ENCODE data around the gene RNF126. TPM values are rescaled to one million over a fixed set of nuclear protein-coding genes. Genes with fewer than 3 reads are reported as not detected.
"Not testable (repeated sequence)": the region's sequence is repeated elsewhere in the genome, so short reads cannot be mapped to it uniquely, and the experiment has no call there.

Gene RNF126
- total RNA-seq, 2 donors from 2014 or later = 19.2 to 35.9 TPM

DNA sequence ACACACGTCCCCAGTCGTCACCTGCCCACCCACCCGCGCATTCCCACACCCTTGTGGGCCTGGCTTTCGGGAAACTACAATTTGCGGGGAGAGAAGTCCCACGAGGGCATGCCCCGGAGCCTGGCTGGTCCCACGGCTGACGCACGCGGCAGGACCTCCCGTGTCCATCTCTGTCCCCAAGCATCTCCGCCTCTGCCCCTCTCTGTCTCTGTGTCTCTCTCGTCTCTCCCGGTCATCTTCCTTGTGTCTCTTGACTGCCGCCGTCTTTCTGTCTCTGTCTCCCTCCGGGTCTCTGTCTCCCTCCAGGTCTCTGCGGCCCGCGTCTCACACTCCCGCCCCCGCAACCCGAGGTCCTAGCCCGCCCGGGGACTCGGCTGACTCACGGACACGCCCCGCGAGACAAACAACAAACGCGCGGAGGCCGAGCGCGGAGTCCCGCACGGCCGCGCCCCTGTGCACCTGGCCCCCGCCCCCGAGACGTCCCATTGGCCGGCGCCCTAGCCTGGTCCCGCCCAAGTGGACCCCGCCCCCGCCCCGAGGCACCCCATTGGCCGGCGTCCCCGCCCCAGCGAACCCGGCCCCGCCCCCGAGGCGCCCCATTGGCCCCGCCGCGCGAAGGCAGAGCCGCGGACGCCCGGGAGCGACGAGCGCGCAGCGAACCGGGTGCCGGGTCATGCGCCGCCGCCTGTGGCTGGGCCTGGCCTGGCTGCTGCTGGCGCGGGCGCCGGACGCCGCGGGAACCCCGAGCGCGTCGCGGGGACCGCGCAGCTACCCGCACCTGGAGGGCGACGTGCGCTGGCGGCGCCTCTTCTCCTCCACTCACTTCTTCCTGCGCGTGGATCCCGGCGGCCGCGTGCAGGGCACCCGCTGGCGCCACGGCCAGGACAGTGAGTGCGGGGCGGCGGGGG lies 23.5 kb downstream of the RNF126 start, which contains the start of gene FGF22:
TSS of gene FGF22 (plus strand) at position 627 of the 908 bp plus-strand sequence. CDS start at position 674, 47 bp downstream.
- peak; percentile 94 to 97 for ATAC-seq
- intact Hi-C loops (cut with DNase I) = loop anchor here in 1 of 2 donors (10.0 kb wide), 1 partner anchor 55 kb away; the partner anchor contains the start of gene HCN2
- peak; percentile 95 for DNase-seq

DNA sequence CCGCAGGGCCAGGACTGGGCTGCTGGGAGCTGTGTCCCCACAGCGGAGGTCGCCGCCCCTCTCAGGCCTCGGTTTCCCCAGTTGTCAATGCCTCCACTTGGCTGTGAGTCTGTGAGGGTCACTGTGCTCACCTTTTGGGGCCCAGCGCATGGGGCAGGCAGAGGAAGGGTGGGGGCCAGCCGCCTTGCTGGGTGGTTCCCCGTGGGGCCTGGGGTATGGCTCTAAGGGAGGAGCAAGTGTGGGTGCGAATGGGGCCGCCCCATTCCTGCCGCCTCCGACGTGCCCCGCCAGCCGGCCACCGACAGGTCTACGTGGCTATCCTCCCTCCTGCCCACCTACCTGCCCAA lies 24.1 kb downstream of the RNF126 start:
- DNase-seq = no peak
- intact Hi-C loops (cut with DNase I) = loop anchor here in 1 of 2 donors (10.0 kb wide), 1 partner anchor 54 kb away; the partner anchor contains the start of gene HCN2
- ATAC-seq = no peak

DNA sequence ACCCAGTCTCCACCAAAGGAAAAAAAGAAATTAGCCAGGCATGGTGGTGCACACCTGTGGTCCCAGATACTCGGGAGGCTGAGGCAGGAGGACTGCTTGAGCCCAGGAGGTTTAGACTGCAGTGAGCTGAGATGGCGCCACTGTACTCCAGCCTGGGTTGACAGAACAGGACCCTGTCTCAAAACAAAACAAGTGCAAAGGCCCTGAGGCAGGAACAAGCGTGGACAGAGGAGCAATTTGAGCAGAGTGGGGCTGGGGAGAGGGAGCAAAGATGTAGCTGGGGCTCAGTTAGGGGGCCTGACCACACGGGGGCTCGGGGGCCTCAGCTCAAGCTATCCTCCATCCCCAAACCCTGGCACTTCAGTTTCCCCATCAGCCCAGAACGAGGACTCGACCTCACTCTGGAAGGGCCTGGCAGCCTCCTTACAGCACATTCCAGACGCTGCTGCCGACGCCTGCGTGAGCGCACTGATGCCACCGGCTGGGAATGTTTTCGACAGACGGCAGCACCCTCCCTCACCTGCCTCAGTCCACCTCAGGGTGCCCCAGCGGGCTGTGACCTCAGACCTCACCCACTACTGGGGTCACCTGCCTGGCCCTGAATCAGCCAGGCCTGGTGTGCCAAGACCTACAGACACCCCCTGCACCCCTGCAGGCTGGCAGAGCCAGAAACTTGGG lies 27.9 kb downstream of the RNF126 start:
- intact Hi-C loops (cut with DNase I) = loop anchor here in 1 of 2 donors (10.0 kb wide), 1 partner anchor 50 kb away; the partner anchor contains the start of gene HCN2
- ATAC-seq (no peak), DNase-seq (no peak)

DNA sequence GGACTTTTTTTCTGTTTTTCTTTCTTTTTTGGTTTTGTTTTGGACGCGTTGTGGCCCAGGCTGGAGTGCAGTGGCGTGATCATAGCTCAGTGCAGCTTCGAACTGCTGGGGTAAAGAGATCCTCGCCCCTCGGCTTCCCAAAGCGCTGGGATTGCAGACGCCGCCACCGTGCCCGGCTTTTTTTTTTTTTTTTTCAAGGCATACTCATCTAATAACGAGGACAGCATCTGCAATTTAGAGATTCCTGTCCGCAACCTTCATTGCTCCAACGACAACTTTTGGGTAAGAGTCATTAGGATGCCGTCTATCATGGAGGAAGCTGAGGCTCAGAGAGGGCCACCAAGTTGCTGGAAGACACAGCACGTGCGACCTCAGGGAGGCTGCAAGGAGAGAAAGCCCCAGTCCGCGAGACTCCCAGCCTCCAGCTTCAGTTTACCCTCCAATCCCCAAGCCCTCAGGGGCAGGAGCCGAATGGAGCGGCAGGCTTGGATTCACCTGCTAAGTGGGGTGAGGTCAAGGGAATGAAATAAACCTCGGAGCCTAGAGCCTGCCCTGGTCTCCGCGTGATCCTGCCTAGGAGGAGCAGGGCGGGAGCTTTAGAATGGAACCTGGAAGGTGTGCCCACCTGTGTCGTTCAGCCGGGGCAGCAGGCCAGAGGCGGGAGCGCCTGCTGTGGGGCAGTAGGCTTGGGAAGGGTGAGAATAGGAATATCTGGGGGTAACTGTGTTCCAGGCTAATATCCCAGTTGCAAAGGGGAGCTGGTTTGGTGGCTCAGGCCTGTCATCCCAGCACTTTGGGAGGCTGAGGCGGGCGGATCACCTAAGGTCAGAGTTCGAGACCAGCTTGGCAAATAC lies 29.0 kb downstream of the RNF126 start:
- intact Hi-C loops (cut with DNase I) = loop anchor here in 1 of 2 donors (10.0 kb wide), 1 partner anchor 49 kb away; the partner anchor contains the start of gene HCN2
- ATAC-seq (peak in 1 of 2 donors; percentile 1), DNase-seq (no peak)

- peak; percentile 99 for DNase-seq
- intact Hi-C loops (cut with DNase I) = loop anchor here in 1 of 2 donors (10.0 kb wide), 1 partner anchor 48 kb away; the partner anchor contains the start of gene HCN2
Observed at GRCh38 chr19:633068-633785, 29.8 kb downstream of the RNF126 start, which contains the start of gene POLRMT. POLRMT (minus strand) TSS chr19:633537; CDS start chr19:633512, 25 bp downstream.

GRCh38 chr19:632579-633067 lies 30.4 kb downstream of the RNF126 start:
- peak; percentile 13 to 30 for ATAC-seq
- intact Hi-C loops (cut with DNase I) = loop anchor here in 1 of 2 donors (10.0 kb wide), 1 partner anchor 48 kb away; the partner anchor contains the start of gene HCN2
- DNase-seq = no peak

More at GRCh38 chr19:633068-633785, 29.8 kb downstream of the RNF126 start, which contains the start of gene POLRMT:
- peak; percentile 98 to 99 for ATAC-seq

DNA sequence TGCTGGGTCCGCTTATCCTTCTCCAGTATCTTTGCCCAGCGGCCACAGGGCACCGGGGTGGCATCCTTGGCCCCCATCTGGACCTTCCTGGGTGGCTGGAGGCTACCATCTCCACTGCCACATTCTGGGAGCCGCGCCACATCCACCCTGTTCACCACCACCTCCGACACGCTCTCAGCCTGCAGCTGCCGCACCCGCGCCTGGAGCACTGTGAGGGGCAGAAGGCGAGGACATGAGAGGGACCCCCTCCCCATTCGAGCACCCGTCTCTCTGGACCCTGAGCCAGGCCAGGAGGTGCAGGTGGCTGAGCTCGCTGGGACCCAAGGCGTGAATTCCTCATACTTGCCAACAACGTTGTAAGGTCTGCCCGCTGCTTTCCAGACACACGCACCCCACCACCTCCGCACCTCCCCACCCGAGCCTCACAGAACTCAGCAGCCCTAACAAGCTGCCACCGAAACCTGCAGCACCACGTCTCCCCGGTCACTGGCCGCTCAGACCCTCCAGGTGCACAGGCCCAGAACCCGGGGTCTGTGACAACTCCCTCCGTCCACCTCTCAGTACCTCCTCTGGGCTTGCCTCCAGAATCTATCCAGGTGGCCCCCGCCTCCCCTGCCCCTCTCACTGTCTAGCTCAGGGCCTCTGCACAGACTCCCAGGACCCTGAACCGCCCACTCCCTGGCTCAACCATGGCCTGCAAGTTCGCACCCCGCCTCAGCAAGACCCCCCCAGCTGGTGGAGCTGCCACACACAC lies 32.9 kb downstream of the RNF126 start:
- DNase-seq = no peak
- ATAC-seq = no peak
- intact Hi-C loops (cut with DNase I) = loop anchor here in 1 of 2 donors (10.0 kb wide), 1 partner anchor 45 kb away; the partner anchor contains the start of gene HCN2

DNA sequence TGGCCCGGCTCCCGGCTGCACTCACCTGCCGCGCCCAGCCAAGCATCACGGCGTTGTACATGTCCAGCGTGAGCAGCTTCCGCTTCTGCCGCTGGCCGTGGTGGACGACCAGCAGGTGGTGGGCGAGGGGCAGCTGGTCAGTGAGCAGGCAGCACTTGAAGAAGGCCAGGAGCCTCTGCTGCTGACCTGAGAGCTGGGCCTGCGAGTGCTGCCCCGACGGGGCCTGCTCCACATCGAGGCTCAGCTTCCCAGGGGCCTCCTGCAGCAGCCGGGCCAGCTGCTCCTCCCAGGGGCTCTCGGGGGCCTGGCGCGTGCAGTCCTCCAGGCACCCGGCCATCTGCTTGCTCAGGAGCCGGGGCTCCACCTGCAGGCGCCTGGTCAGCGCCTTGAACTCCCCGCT lies 33.5 kb downstream of the RNF126 start:
- intact Hi-C loops (cut with DNase I); ATAC-seq; DNase-seq: not testable (repeated sequence)

GRCh38 chr19:628168-628567 lies 34.8 kb downstream of the RNF126 start:
- ATAC-seq (no peak), DNase-seq (no peak)
- intact Hi-C loops (cut with DNase I) = no loop called here

- intact Hi-C loops (cut with DNase I); DNase-seq; ATAC-seq: not testable (repeated sequence)
Observed at GRCh38 chr19:626566-626965, 36.4 kb downstream of the RNF126 start.

DNA sequence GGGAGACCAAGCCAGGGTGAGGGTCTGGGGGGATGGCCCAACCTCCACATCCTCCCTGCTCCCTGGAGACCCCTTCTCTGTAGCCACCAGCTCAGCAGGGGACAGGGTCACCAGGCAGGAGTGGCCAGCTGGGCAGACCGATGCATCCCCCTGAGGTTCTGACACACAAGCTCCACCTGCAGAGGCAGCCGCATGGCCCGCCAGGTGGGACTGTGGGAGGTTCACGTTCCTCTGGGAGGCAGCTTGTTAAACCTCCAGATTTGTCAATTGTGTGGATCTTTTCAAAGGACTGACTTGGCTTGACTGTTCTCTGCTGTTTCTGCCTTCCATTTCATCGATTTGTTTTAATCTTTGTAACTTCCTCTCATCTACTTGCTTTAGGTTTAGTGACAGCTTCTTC lies 37.8 kb downstream of the RNF126 start:
- no peak for DNase-seq
- intact Hi-C loops (cut with DNase I) = no loop called here

GRCh38 chr19:624433-625109 lies 38.4 kb downstream of the RNF126 start:
- no peak for ATAC-seq
- no peak for DNase-seq
- intact Hi-C loops (cut with DNase I) = no loop called here

More for the DNA sequence above, 37.8 kb downstream of the RNF126 start:
- no peak for ATAC-seq

DNA sequence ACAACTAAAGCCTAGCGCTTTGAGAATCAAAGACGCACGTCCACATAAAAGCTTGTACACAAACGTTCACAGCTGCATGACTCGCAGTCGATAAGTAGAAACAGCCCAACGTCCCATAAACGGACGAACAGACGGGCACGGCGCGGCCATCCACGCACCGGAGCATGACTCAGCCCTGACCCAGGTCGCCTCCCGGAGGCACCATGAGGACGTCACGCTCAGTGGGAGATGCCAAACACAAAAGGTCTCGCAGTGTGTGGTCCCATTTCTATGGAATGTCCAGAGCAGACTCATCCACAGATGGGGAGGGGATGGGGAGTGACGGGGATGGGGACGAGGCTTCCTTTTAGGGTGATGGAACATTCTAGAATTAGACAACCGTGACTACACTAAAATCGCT lies 39.0 kb downstream of the RNF126 start:
- ATAC-seq (no peak), DNase-seq (no peak)
- intact Hi-C loops (cut with DNase I) = no loop called here

DNA sequence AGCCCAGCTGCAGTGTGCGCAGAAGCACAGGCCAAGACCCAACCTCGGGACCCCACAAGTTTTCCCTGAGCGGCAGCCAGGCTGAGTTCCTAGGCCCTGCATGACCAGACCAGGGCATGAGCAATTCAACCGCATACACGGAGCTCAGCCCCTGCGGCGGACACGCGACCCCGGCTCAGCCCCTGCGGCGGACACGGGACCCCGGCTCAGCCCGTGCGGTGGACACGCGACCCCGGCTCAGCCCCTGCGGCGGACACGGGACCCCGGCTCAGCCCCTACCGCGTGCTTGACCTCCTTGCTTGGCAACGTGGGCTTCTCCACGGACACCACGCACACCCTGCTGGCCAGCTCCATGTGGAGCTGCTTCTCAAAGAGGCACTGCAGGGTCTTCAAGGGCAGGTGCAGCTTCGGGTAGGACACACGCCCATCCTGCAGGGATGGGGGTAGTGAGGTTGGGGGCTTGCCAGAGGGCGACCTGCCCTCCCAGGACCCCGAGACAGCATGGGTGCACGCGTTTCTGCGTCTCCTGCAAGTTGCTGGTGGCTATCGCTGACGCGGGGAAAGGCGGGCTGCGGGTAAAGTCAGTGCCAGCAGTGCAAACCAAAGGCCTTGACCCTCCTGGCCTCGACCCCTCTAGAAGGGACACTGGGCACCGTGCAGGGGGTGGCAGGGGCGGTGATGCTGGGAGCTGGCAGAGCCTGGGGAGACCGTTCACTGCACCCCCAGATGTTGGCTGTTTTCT lies 39.7 kb downstream of the RNF126 start:
- ATAC-seq (no peak), DNase-seq (no peak)
- intact Hi-C loops (cut with DNase I) = no loop called here

- intact Hi-C loops (cut with DNase I) = no loop called here
- DNase-seq (no peak), ATAC-seq (no peak)
Observed at GRCh38 chr19:622666-623065, 40.3 kb downstream of the RNF126 start.

DNA sequence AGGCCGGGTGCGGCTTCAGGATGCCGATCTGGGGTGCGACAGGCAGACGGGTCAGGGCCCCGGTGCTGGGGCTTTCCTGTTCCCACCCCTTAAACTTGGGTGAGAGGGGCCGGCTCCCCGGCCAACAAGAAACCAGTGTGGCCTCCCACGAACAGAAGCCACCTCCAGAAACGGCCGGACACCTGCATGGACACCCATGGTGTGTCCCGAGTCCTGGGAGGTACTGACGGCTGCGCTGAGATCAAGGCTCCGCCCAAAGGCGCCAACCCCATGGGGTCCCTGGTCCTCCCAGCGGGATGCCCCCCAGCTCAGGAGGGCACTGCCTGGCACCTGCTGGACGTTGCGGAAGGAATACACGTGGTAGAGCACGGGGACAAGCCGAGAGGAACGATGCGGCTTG lies 41.2 kb downstream of the RNF126 start:
- intact Hi-C loops (cut with DNase I) = no loop called here
- ATAC-seq = no peak
- no peak for DNase-seq
